GM19043 (cell line): Measurements from ENCODE around the gene LDLRAD2.
"Not testable (repeated sequence)": the region's sequence is repeated elsewhere in the genome, so short reads cannot be mapped to it uniquely, and the experiment has no call there.

Source experiments
- ATAC-seq: cut with Tn5 transposase; IDR thresholded peaks from one replicate; pipeline ENCODE4 v1.9.1; 2021; ENCODE audit warnings: low read depth; ENCODE audit not compliant: unreplicated experiment

Gene LDLRAD2

DNA sequence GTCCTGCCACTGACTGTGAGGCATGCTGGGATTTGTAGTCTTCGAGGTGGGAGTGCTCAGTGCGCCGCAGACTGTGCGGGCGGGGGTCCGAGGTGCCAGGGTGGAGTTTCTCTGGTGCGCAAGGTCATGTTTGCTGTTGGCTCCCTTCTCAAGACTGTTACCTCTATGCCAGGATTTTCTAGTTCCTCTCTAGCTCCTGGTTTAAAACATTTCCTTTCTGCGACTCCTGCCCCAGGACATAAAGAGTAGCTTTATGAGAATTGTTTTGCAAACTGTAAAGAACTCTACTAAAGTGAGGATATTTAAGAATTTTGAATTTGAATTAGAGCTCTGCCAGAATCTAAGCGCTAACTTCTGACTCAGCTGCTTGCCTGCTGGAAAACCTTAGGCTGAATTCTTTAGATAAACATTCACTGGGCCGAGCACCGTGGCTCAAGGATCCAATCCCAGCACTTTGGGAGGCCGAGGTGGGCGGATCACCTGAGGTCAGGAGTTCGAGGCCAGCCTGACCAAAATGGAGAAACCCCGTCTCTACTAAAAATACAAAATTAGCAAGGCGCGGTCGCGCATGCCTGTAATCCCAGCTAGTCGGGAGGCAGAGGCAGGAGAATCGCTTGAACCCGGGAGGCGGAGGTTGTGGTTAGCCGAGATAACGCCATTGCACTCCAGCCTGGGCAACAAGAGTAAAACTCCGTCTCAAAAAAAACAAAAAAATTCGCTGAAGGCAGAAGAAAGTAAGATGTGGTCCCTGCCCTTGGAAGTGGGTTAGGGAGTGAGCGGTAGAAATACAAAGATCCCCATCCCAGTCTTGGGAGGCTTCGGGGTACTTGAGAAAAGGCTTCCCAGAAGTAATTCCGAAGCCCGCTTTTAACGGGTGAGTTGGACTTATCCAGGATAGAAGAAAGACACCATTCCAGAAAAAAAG lies 28.1 kb upstream of the LDLRAD2 start:
- no peak for ATAC-seq

DNA sequence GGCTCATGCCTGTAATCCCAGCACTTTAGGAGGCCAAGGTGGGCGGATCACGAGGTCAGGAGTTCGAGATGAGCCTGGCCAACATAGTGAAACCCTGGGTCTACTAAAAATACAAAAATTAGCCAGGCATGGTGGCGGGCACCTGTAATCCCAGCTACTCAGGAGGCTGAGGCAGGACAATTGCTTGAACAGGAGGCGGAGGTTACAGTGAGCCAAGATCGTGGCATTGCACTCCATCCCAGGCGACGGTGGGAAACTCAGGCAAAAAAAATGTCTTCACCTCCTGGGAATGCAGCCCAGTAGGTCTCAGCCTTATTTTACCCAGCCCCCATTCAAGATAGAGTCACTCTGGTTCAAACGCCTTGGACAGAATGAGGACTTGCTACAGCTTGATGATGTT lies 26.3 kb upstream of the LDLRAD2 start:
- ATAC-seq = not testable (repeated sequence)

DNA sequence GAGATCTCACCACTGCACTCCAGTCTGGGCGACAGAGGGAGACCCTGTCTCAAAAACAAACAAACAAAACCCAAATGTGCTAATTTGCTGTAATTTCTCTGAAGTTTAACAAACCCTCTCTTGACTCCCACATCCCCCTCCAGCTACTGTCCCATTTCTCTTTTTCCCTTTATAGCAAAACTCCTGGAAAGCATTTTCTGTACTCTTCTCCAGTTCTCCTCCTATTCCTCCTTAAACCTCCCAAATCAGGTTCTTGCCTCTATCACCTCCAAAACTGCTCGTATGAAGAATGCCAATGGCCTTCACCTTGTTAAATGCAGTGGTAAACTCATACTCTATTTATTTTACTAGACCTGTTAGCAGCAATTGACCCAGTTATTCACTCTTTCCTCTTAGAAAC lies 25.4 kb upstream of the LDLRAD2 start:
- ATAC-seq = no peak

DNA sequence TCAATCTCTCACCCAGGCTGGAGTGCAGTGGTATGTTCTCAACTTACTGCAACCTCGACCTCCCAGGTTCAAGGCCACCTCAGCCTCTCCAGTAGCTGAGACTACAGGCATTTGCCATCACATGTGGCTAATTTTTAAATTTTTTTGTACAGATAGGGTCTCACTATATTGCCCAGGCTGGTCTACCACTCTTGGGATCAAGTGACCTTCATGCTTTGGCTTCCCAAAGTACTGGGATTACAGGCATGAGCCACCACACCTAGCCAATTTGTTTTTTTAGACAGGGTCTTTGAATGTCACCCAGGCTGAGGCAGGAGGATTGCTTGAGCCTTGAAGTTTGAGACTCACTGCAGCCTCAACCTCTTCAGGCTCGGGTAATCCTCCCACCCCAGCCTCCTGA lies 19.0 kb upstream of the LDLRAD2 start:
- ATAC-seq = no peak

DNA sequence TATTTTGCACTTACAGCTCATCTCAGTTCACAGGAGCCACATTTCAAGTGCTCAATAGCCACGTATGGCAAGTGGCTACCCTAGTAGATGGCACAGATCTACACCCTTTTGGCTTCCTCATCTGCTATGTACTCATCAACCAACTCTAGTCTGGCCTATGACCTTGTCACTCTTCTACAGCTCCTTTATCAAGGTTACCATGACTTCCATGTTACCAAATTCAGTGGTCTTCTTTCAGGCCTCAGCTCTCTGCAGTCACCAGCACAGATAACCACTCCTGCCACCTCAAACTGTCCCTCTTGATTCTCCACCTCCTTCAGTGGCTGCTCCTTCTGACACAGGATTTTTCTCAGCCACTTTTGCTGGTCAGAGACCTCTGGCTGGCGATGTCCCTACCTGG lies 17.4 kb upstream of the LDLRAD2 start:
- no peak for ATAC-seq

DNA sequence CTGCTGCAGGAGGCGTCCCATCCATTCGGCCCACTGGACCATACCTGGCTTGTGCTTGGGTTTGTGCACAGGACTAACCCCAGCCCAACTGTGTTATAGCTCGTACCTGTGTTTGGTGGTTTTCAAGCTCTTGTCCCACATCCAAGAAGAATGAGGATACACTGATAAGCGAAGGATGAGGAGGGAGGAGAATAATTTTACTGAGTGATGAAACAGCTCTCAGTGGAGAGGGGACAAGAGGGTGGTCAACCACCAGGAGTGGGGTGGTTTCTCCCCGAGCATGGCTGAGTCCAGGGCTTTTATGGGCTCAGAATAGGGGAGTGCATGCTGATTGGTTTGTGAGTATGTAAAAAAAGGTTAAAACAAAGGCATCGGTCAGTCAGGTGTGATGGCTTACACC lies 17.0 kb upstream of the LDLRAD2 start:
- ATAC-seq = no peak

DNA sequence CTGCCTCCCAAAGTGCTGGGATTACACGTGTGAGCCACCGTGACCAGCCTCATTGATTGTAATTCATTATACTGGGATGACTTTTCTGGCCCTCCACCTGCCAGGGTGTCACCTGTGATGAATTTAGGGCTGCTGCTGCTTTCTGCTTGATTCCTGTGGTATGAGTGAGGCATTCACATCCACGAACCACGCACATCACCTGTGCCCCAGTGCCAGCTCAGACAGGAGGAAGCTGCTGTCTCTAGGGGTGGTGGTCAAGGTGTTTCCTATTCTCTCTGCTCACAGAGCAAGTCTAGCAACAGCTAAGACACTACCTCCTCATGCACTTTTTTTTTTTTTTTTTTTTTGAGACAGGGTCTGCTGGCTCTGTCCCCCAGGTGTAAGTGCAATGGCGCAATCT lies 12.3 kb upstream of the LDLRAD2 start:
- ATAC-seq = no peak

DNA sequence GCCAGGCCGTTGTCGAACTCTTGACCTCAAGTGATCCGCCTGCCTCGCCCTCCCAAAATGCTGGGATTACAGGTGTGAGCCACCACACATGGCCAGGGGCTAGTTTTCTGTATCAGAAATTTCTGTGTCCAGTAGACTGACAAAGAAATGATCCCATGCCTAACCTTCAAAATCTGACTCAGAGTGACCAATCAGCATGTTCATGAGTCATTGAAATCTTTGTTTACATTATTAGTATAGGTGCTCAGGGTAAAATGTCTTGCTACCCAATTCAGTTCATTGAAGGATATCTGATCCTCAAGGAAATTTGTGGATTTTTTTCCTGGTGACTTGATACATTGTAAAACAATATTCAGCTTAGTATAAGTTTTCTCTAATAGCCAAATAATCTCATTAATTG lies 11.0 kb upstream of the LDLRAD2 start:
- ATAC-seq = no peak

DNA sequence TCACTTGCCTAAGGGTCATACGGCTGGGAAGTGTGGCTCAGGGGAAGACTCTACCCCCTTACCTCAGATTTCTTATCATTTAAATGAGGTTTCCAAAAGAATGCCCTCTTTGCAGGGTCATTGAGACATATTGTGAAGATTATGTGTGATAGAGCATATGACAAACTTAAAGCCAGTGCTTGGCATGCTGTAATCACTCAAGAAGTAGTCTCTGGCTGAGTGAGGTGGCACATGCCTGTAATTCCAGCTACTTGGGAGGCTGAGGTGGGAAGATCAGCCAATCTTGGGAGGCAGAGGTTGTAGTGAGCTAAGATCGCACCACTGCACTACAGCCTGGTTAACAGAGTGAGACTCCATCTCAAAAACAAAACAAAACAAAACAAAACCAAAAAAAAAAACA lies 7.5 kb upstream of the LDLRAD2 start:
- no peak for ATAC-seq

DNA sequence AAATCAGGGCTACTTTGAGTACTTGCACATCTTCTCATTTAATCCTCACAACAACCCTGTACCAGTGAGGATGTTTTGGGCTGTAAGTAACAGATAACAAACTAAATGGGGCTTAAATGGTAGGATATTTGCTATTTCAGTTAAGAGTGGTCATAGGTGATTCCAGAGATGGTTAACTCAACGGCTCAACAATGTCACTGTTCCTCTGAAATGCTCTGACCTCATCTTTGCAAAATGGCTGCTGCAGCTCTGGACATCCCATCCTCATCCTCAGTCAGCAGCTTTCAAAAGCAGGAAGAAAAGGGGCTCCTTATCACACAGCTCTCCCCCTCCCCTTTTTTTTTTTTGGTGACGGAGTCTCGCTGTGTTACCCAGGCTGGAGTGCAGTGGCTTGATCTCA lies 1.5 kb downstream of the LDLRAD2 start:
- no peak for ATAC-seq

DNA sequence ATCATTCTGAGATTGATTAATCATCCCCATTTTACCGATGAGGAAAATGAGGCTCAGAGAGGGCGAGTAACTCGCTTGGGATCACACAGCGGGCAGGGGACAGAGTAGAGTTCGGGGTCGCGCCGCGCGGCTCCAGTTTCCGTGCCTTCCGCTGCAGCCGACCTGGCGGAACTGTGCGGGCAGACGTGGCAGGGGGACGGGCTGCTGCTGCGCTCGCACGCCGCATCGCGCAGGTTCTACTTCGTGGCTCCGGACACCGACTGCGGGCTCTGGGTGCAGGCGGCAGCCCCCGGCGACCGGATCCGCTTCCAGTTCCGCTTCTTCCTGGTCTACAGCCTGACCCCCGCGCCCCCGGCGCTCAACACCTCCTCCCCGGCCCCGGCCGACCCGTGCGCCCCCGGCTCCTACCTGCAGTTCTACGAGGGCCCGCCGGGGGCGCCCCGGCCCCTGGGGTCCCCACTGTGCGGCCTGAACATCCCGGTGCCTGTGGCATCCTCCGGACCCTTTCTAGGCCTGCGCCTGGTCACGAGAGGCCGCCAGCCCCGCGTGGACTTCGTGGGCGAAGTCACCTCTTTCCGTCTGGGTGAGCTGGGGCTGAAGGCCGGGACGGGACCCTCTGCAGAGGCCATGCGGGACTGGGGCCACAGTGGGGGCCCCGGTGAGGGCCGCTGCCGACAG lies 2.3 kb downstream of the LDLRAD2 start:
- ATAC-seq = no peak

DNA sequence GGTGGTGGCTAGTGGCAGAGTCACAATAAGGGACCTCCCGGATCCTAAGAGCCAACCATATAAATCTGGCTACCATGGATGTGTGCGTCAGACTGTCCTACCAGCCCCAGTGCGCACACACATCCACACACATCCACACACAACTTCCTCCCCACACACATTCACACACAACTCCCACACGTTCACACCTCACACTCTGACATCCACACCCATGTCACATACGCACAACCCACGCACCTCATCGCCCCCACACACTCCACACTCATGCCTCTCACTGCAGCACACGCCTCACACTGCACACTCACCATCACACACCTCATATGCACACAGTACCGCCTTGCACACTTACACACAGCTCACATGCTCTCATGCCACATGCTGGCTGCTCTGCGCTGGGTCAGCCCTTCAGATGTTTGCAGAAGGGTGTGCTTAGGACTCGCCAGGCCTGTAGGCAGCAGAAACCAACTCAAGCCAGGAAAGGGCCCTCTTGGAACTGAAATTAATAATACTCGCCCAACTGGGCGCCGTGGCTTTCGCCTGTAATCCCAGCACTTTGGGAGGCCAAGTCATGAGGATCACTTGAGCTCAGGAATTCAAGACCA lies 3.0 kb downstream of the LDLRAD2 start:
- no peak for ATAC-seq

DNA sequence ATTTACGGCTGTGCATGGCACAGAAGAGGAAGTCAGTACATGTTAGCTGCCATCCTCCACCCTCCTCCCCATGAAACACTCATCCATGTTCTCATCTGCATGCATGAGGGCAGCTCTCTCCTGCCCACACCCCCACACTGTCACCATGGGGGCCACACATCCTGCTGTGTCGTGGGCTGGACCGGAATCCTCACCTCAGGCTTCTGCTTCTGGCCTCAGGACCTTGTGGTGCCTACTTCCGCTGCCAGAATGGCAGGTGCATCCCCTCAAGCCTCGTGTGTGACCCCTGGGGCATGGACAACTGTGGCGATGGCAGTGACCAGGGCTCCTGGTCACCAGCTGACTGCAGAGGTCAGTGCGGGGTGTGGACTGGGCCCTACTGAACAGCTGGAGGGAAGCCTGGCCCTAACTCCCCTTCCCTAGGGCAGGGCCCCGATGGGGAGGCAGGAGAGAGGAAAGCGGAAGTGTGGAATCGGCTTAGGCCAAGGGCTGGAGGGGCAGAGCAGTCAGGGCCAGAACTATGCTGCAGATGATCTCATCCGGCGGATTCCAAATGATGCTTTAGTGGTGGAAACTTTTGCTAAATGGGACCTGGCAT lies 3.8 kb downstream of the LDLRAD2 start:
- no peak for ATAC-seq

DNA sequence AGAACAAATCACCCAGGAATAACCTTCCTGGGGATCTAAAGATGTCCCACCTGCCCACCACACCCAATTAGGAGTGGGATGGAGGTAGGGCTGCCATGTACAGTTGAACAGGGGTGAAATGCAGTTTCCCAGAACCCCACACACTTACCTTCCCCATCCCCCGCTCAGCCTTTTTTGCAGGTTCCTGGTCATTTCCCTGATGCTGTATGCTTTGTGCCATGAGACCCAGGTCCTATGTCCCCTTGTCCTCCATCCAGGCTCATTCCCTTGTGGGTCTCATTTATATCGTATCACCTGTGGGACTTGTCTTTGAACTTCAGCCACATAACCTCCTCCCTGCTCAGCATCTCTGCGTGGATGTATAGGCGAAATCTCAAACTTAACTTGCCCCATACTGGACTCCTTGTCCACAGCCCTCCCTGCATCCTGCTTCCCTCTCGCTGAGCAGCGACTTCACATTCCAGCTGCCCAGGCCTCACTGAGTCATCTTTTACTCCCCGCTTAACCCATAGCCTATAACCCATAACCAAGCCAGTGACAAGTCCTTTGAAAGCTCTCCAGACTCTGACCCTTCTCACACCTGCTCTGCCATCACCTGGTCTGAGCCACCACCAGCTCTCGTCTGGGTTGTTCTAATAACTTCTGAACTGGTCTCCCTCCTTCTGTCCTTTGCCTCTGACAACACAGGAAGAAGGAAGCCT lies 4.7 kb downstream of the LDLRAD2 start:
- no peak for ATAC-seq

DNA sequence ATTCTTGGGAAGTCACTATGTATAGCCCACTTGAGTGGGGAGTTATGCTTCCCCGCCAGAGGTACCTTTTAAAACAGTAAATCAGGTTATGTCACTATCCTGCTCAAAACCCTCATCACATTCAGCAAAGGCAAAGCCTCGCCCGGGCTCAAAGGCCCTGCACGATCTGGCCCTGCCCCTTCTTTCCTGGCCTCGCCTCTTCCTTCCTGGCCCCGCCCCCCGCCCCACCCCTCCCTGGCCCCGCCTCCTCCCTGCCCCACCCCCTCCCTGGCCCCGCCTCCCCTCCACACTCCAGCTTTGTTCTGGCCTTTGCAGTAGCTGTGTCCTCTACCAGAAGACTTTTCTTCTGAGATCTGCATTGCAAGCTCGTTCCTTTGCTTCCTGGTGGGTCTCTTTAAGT lies 6.6 kb downstream of the LDLRAD2 start:
- no peak for ATAC-seq

DNA sequence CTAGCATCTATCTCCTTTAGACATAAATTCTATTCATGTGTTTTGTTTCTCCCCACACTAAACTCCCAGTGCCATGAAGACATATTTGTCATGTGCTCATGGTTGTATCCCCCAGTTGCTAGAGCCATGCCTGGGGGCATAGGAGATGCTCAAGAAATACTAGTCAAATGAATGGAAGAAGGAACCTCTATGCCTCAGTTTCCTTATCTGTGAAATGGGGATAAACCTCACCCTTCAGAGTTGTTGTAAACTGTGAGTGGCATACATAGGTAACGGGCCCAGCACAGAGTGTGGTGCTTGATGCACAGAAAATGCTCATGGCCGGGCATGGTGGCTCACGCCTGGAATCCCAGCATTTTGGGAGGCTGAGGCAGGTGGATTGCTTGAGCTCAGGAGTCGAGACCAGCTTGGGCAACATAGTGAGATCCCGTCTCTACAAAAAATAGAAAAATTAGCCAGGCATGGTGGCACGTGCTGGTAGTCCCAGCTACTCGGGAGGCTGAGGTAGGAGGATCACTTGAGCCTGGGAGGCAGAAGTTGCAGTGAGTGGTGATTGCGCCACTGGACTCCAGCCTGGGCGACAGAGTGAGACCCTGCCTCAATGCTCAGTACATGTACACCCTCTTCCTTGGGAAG lies 8.7 kb downstream of the LDLRAD2 start:
- no peak for ATAC-seq

DNA sequence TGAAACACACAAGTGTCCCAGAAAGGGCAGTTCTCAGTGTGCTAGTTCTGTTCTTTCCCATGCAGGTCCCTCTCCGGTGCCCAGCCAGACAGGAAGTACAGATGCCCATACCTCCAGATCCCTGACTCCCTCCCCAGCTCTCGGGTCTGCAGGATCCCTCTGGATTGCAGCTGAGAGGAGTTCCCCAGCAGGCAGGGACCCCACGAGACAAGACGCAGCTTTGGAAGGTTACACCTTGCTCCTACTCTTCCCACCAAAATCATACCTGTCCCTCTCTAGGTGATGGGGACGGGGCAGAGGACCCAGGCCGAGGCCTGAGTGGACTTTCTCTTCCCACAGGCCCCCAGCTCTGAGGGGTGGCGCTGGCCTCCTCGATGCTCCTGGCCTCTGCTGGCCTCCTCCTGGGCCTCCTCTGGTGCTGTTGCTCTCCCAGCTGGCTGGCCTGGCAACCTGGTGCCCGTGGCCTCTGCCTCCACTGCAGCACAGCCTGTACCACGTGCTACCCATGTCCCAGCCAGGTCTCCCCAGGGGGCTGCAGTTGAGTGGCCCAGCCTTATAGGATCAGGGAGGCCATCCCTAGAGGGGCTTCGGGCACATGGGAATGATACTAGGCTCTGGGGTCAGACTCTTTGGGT lies 9.4 kb downstream of the LDLRAD2 start:
- ATAC-seq = no peak

DNA sequence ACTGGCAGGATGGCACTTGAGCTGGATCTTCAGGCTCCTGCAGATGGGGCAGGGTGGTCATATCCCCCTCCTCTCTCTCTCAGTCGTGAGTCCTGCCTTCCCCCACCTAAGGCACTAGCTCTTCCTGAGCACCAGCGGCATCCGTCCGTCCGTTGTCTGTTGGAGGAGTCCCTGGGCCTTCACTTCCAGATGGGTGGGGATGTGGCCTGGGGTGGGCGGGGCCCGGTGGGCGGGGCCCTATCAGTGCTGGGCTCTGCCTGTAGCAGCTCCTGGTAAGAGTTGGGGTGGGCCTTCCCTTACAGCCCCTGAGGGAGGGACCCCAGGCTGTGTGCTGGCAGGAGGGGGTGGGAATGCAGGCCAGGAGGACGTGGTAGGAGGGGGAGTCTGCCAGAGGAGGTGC lies 10.3 kb downstream of the LDLRAD2 start:
- ATAC-seq = no peak

DNA sequence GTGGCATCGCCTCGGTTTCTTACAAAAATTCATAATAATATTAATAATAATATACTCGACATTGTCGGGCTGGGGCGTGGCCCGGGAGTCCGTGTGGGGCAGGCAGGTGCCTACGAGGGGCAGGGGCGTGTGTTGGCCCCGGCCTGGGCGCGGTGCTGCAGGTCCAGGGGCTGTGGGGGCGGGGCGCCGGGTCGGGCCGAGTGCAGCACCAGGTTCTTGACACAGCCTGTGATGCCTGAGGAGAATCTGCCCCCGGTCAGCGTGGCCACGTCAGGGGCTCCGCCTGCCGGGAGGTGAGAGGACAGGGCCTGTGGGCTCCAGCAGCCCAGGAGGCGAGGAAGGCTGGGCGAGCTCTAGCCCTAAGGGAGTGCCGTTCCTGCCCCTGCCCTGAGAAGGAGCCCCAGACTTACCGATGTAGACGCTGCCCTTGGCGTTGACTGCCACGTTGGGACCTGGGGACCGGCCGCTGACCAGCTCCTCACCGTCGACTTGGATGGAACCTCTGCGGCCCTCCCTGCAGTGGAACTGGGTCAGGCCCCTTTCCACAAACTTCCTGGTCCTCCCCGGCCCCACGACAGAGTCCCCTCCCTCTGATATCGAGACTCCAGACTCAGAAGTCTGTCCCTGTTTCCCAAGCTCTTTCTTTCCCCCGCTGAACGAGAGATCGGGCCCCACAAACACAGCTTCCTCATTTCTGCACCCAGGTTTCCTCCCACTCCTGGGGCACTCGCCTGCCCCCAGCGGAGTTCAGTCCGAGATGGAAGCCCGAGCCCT lies 11.3 kb downstream of the LDLRAD2 start:
- no peak for ATAC-seq
